ENCODE measurements around the gene GALNT12.

DNA sequence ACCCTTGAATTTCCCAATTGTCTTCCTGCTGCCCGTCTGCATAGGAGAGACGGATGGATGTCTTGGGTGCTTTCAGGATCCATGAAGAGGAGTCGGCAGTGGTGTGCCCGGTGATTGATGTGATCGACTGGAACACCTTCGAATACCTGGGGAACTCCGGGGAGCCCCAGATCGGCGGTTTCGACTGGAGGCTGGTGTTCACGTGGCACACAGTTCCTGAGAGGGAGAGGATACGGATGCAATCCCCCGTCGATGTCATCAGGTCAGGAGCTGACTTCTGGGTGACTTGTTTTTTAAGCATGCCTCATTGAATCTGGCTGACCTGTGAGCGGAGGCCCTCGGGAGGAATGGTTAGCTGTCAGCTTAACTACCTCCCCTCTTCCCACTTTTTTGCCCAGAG lies 24.2 kb downstream of the GALNT12 start:
- no peak for TF ChIP-seq EZH2 (IDR thresholded peaks at IDR 0.05; ENCODE audit: insufficient read depth, low read length)
- TF ChIP-seq CTCF (IDR thresholded peaks at IDR 0.05; ENCODE audit: insufficient read depth, low read depth, low read length): no peak
